Fibroblast of pulmonary artery (primary cell): ENCODE data around the gene CENPF.

Source experiments
- DNase-seq: peaks from one replicate; pipeline ENCODE4 v3.0.0-alpha.2; 2010; ENCODE audit warnings: low read depth
- H3K4me3 ChIP-seq: replicated peaks from 2 replicates; pipeline ENCODE4 v1.5.1; 2011; ENCODE audit warnings: low read depth, mild to moderate bottlenecking, control low read depth, low read length, moderate library complexity
- CTCF ChIP-seq: IDR thresholded peaks from 2 replicates; pipeline ENCODE4 v1.5.1; 2011; ENCODE audit warnings: mild to moderate bottlenecking, control low read depth, low read length, inconsistent platforms; ENCODE audit errors: missing control alignments

The CENPF gene

GRCh38 chr1:214635086-214635485, 32.1 kb downstream of the CENPF start:
- no peak for TF ChIP-seq CTCF
- H3K4me3 ChIP-seq, result no peak overlapping the region
- no peak for DNase-seq

GRCh38 chr1:214635506-214635905, 32.5 kb downstream of the CENPF start:
- no peak overlapping the region for H3K4me3 ChIP-seq
- DNase-seq, result no peak
- no peak for TF ChIP-seq CTCF

GRCh38 chr1:214636436-214636835, 33.4 kb downstream of the CENPF start:
- no peak for DNase-seq
- H3K4me3 ChIP-seq, result no peak overlapping the region
- no peak for TF ChIP-seq CTCF

- H3K4me3 ChIP-seq, result no peak overlapping the region
- no peak for TF ChIP-seq CTCF
Observed at GRCh38 chr1:214637125-214637524, 34.1 kb downstream of the CENPF start.

GRCh38 chr1:214637722-214638458, 34.9 kb downstream of the CENPF start:
- no peak overlapping the region for H3K4me3 ChIP-seq
- TF ChIP-seq CTCF, result peak; percentile 93
- DNase-seq, result peak; percentile 80

More at GRCh38 chr1:214637125-214637524, 34.1 kb downstream of the CENPF start:
- no peak for DNase-seq

GRCh38 chr1:214638459-214638807, 35.4 kb downstream of the CENPF start:
- no peak for TF ChIP-seq CTCF
- DNase-seq, result no peak
- no peak overlapping the region for H3K4me3 ChIP-seq

GRCh38 chr1:214638997-214639396, 36.0 kb downstream of the CENPF start:
- TF ChIP-seq CTCF, result no peak
- DNase-seq, result no peak
- no peak overlapping the region for H3K4me3 ChIP-seq
